Body of pancreas (tissue), 4 donors: ENCODE data around the gene GOLT1A. TPM values are rescaled to one million over a fixed set of nuclear protein-coding genes. Genes with fewer than 3 reads are reported as not detected.

ENCODE experiments used
- ATAC-seq: fragments of 150-250 bp; one replicate; pipeline ENCODE4 v1.9.1; 2016
- DNase-seq, 4 donors: peaks; one replicate each; pipeline ENCODE4 v3.0.0-alpha.2; 2019
- H3K27ac ChIP-seq, 4 donors: fragments of 200-600 bp; sonication (generic); 1 replicate in 3 of 4; 2 replicates in 1 of 4; pipeline versions ENCODE4 v1.5.1 to v1.6.1; 2016 to 2019; ENCODE audit warnings: mild to moderate bottlenecking in 1 of 4, mixed read lengths in 1 of 4, moderate library complexity in 1 of 4
- H3K27me3 ChIP-seq, 2 donors: fragments of 200-600 bp; sonication (generic); one replicate each; pipeline ENCODE4 v1.6.0; 2016; ENCODE audit warnings: mild to moderate bottlenecking in 1 of 2
- H3K36me3 ChIP-seq, 2 donors: fragments of 200-600 bp; sonication (generic); replicated peaks in 1 of 2; 2 replicates each; pipeline ENCODE4 v1.5.1; 2016; ENCODE audit warnings: low read depth in 2 of 2; ENCODE audit not compliant: insufficient read depth in 1 of 2
- H3K4me1 ChIP-seq: fragments of 200-600 bp; sonication (generic); one replicate; pipeline ENCODE4 v1.6.0; 2016
- H3K4me3 ChIP-seq, 2 donors: fragments of 200-600 bp; sonication (generic); 1 replicate in 1 of 2; 2 replicates in 1 of 2; pipeline ENCODE4 v1.5.1; 2016 to 2019
- H3K9me3 ChIP-seq, 3 donors: fragments of 200-600 bp; sonication (generic); 1 replicate in 2 of 3; 2 replicates in 1 of 3; pipeline ENCODE4 v1.5.1; 2016
- POLR2A ChIP-seq, 3 donors: fragments of 450-650 bp; IDR thresholded peaks; one replicate each; pipeline ENCODE4 v1.6.1; 2016; ENCODE audit warnings: antibody characterized with exemption in 3 of 3, mild to moderate bottlenecking in 2 of 3
- WGBS, 2 donors: methylation state at CpG; one replicate each; pipeline ENCODE4 v1.1.5; 2017; 5-methylcytosine and 5-hydroxymethylcytosine counted together
- intact Hi-C: fragments of 100-400 bp; cut with DNase I; formaldehyde crosslinking; loops from one replicate; pipeline ENCODE4 v1.15.1; 2023
- total RNA-seq, 2 donors: library from RNA; depleted of rRNA; stranded (reverse); fragments of >200 nt; gene quantifications; one replicate each; pipeline ENCODE4 v1.1.0, GENCODE V29; 2016
- TF ChIP-seq, protein P1 (sequence below), 7 experiments: fragments of 450-650 bp in 4 of 7; fragments of 200-600 bp in 3 of 7; sonication (generic) in 3 of 7; IDR thresholded peaks; one replicate each; pipeline ENCODE4 v1.5.1; 2016 to 2019; ENCODE audit warnings: antibody characterized with exemption in 7 of 7

The GOLT1A gene
- total RNA-seq, 2 donors from 2014 or later: 6.5 TPM; not detected in 1

DNA sequence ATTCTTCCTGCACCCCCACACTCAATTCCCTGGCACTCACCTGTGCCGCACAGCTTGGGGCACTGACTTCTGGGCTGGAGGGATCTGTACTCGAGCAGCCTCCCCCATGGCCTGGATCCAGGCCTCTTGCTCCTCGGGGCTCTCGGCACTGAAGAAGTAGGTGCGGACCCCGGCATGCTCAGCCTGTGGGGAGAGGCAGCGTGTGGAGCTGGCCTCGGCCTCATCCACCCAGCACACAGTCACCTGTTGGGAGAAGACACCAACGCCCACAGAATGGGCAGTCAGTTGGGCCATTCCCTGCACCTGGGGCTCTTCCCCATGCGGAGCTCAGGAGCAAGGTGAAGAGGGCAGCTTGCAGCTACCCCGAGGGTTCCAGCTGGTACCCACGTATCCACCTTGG lies 47.5 kb upstream of the GOLT1A start:
- 81 to 89% methylated on average over 4 to 12 of the region's 12 CpGs for WGBS, 2 donors
- DNase-seq (no peak), ATAC-seq (no peak)
- Histone ChIP-seq H3K27ac (no peak overlapping the region), H3K36me3 (peaks cover 0 to 4% of the 10 kb centered on the region in 2 donors), H3K4me1 (peaks cover 14% of the 10 kb centered on the region), H3K9me3 (no peaks in the 10 kb centered on the region), H3K4me3 (no peak overlapping the region), H3K27me3 (no peaks in the 10 kb centered on the region)
- intact Hi-C loops: no loop called here
- no peak for TF ChIP-seq POLR2A (IDR thresholded peaks at IDR 0.05)
- TF ChIP-seq, protein P1, sequence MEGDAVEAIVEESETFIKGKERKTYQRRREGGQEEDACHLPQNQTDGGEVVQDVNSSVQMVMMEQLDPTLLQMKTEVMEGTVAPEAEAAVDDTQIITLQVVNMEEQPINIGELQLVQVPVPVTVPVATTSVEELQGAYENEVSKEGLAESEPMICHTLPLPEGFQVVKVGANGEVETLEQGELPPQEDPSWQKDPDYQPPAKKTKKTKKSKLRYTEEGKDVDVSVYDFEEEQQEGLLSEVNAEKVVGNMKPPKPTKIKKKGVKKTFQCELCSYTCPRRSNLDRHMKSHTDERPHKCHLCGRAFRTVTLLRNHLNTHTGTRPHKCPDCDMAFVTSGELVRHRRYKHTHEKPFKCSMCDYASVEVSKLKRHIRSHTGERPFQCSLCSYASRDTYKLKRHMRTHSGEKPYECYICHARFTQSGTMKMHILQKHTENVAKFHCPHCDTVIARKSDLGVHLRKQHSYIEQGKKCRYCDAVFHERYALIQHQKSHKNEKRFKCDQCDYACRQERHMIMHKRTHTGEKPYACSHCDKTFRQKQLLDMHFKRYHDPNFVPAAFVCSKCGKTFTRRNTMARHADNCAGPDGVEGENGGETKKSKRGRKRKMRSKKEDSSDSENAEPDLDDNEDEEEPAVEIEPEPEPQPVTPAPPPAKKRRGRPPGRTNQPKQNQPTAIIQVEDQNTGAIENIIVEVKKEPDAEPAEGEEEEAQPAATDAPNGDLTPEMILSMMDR (IDR thresholded peaks at IDR 0.05): no peak

DNA sequence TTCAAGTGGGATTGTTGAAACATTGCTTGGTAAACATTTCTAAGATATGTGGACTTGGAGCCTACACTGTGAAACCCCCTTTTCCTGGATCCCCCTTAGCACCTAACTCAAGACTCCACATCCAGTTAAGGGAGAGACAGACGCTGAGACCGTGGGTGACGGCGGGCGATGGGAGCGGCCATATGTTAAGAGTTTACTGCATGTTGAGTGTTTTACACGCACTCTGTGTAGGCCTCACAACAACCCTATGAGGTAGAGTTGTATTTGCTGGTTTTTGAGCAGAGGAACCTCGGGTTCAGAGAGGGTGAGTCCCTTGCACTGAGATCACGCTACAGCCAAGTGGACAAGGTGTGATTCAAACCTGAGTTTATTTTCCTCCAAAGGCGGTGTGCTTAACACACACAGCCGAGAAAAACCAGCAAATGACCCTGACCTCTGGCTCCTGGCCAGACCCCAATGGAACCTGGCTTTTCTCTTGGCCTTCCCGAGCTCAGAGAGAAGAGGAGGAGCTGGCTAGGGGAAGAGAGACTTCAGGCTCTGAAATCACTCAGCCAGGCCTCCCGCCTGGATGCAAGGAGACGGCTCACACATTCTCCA lies 46.9 kb upstream of the GOLT1A start:
- no peak for TF ChIP-seq POLR2A (IDR thresholded peaks at IDR 0.05)
- TF ChIP-seq, protein P1 (IDR thresholded peaks at IDR 0.05): no peak
- ATAC-seq: no peak

DNA sequence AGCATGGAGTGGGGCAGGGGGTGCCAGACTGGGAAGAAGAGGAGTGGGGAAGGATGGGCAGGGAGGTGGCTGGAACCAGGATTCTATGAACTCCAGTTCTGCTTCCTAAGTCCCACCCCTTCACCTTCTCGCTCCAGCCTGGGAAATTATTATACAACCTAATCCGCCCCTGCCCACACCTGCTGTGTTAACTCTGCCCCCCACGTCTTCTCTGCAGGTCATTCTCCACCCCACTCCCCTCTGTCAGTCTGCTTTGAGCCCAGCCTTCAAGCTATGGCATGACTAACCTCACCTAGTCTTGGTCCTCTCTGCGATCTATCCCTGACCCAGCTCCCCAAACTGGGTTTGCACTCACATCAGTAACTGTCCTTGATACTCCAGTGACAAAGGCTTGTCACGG lies 46.0 kb upstream of the GOLT1A start:
- intact Hi-C loops: loop anchor here (5.0 kb wide), 1 partner anchor 103 kb away; no protein-coding TSS in a partner anchor
- Histone ChIP-seq H3K4me3 (no peak overlapping the region), H3K27ac (no peak overlapping the region), H3K9me3 (no peaks in the 10 kb centered on the region), H3K36me3 (peaks cover 0 to 4% of the 10 kb centered on the region in 2 donors), H3K4me1 (peaks cover 5% of the 10 kb centered on the region), H3K27me3 (no peaks in the 10 kb centered on the region)
- 86% methylated on average over 5 of the region's 5 CpGs for WGBS, 2 donors
- TF ChIP-seq, protein P1 (IDR thresholded peaks at IDR 0.05): no peak
- no peak for TF ChIP-seq POLR2A (IDR thresholded peaks at IDR 0.05)
- ATAC-seq (no peak), DNase-seq (no peak)

More for the DNA sequence above, 46.9 kb upstream of the GOLT1A start:
- peaks cover 0 to 4% of the 10 kb centered on the region in 2 donors for H3K36me3 ChIP-seq
- H3K9me3 ChIP-seq: no peaks in the 10 kb centered on the region
- DNase-seq: peak in 1 of 4 donors; percentile 49
- H3K27me3 ChIP-seq: no peaks in the 10 kb centered on the region
- H3K4me3 ChIP-seq: no peak overlapping the region
- intact Hi-C loops: no loop called here
- no peak overlapping the region for H3K27ac ChIP-seq
- H3K4me1 ChIP-seq: peaks cover 8% of the 10 kb centered on the region
- WGBS, 2 donors: 82 to 96% methylated on average over 11 to 14 of the region's 14 CpGs

DNA sequence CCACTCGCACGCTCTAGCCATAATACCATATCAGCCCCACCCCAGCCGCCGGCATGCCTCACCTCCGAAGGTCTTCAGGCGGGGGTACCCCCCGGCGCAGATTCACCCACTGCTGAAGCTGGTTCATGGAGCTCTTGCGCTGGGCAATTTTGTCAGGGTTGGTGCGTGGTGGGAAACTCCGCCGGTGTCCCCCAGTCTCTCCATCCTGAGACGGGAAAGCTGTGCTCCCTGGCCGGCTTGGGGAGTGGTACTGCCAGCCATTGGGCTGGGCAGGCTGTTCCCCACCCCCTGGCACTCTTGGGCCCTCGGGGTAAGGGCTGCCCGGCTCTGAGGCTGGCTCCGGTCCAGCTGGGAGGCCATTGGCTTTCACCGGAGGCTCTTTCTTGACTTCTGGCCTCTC lies 45.4 kb upstream of the GOLT1A start:
- H3K4me1 ChIP-seq: no peaks in the 10 kb centered on the region
- H3K27me3 ChIP-seq: no peaks in the 10 kb centered on the region
- DNase-seq (no peak), ATAC-seq (no peak)
- H3K27ac ChIP-seq: no peak overlapping the region
- H3K9me3 ChIP-seq: no peaks in the 10 kb centered on the region
- TF ChIP-seq, protein P1 (IDR thresholded peaks at IDR 0.05): no peak
- no peak for TF ChIP-seq POLR2A (IDR thresholded peaks at IDR 0.05)
- WGBS, 2 donors: 82 to 90% methylated on average over 4 to 15 of the region's 18 CpGs
- intact Hi-C loops: loop anchor here (5.0 kb wide), 1 partner anchor 103 kb away; no protein-coding TSS in a partner anchor
- no peak overlapping the region for H3K4me3 ChIP-seq
- peaks cover 0 to 4% of the 10 kb centered on the region in 2 donors for H3K36me3 ChIP-seq
